CD4-positive, alpha-beta T cell treated with Interleukin-10 for 1 hour (primary cell): ENCODE data around the gene RNF166.

Experiments
- DNase-seq: peaks from one replicate; pipeline ENCODE4 v3.0.0-alpha.2; 2020

Gene RNF166

GRCh38 chr16:88705076-88705684, 1.0 kb downstream of the RNF166 start:
- peak; percentile 38 for DNase-seq

GRCh38 chr16:88703486-88704309, 2.5 kb downstream of the RNF166 start:
- peak; percentile 77 for DNase-seq

DNA sequence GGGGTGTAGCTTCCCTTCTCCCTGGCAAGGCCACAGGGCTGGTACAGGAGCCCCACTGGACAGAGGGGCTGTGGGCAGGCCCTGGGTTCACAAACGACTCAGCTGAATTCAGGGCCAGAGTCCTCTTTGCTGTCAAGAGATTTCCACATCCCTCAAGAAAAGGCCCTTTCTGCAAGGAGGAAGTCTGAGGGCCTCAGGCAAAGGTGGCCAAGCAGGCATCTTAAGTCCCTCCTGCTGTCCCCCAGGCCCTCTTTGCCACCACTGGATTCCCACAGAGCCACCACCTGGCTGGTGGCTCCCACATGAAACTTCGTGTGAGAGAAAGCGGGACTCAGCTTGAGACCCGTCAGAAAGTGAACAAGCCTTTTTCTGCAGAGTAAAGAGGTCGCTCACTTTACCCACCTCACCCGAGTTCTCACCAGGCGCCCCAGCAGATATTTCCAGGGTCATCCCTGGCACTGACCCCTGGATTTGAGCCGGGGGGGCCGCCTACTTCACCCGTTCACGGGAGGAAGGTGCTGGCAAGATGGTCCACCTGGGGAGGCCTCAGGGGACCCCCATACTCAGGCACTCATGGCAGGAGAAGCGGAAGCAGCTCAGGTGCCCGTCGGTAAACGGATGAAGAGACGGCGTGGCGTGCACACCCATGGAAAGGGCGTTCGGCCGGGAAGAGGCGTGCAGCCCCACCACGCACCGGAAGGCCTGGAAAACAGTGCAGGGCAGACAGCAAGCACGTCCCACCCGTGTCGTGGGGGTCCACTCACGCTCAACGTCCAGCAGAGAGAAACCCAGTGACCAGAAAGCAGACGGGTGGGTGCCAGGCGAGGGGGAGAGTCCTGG, 3.6 kb downstream of the RNF166 start:
- no peak for DNase-seq

GRCh38 chr16:88701581-88702370, 4.4 kb downstream of the RNF166 start:
- peak; percentile 16 for DNase-seq

- peak; percentile 94 for DNase-seq
Observed at GRCh38 chr16:88700636-88701482, 5.3 kb downstream of the RNF166 start.

- DNase-seq = no peak
Observed at GRCh38 chr16:88700322-88700635, 5.9 kb downstream of the RNF166 start.

DNA sequence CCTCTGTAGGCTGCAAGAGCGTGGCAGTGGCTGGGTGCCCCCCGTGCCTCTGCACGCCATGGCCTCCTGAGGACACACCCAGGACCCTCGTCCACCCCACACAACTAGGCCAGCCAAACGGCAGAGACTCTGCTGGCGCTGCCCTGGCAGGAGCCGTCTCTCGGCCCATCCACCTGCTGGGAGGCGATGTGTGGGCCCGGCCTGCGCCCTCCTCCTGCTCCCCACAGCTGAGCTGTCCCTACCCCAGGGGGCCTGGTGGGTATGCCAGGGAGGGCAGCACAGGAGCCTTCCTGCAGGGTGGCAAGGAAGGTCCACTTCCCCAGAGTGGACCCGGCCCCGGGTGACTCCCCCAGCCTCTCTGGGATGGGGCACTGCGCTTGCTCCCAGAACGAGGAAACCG, 7.0 kb downstream of the RNF166 start:
- no peak for DNase-seq

DNA sequence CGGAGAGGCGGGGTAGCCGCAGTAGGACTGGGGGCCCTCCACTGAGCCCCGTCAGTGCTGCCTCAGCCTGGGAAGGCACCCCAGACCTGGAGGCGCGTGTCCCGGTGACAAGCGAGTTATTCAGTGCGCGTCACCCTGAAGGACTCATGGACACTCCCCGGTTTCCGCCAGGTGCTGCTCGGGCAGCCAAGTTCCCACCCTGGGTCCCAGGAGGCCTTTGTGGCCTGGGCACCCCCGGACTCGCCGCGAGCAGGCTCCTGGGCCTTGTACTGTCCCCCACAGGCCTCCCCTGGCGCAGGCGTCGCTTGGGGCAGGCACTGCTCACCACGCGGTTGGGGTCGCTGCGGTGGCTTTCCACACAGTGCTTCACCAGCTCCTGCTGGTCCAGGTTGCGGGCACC, 7.6 kb downstream of the RNF166 start:
- no peak for DNase-seq

- DNase-seq = peak; percentile 33
Observed at GRCh38 chr16:88697831-88698615, 8.2 kb downstream of the RNF166 start.

GRCh38 chr16:88697116-88697830, 8.9 kb downstream of the RNF166 start:
- no peak for DNase-seq

DNA sequence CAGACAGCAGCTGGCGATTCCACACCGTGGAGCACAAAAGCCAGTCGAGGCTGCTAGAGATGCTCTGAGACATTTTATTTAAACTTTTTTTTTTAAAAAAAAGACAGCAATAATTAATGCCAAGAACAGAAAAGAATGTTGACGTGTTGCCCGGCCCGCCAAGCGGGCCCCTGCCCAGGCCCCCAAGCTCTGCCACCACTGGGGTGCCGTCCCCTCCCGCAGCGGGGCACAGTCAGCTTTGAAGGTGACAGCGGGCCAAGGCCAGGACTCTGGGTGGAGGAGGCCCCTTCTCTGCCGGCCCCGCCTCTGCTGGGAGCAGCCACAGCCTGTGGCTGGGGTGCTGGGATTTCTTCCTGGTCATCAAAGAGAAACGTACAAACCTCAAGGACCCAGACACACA, 9.8 kb downstream of the RNF166 start:
- no peak for DNase-seq

DNA sequence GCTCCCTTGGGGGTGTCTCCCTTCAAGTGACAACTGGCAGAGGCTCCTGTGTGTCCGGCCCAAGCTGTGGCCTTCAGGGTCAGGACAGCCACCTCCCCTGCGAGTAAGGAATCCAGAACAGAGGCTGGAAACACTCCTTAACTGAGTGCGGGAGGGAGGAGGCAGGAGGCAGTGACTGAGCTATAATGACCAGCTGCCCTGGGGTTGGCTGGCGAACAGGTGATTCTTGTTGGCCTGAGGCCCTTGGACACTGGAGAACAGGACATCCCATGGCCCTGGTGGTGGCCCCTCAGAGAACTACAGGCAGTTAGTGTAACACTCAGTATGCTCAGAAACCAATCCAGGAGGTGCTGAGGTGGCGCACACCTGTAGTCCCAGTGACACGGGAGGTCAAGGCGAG, 10.5 kb downstream of the RNF166 start:
- DNase-seq = no peak

DNA sequence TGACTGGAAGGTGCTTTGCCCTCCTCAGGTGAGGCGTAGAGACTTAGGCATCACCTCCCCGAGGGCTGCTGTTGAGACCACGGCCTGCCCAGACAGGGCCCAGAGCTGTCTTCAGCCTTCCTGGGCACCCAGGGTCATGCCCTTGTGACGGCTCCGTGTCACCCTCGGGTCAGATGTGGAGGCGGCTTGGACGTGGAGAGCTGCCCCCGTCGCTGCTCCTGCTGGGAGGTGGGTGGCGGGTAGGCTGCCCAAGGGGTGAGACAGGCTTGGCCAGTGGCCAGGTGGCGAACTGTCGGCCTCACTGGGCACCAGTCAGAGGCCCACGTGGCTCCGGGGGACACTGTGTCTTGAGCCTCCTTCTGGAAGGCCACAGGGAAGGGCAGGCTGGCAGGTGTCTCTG, 11.0 kb downstream of the RNF166 start:
- no peak for DNase-seq

GRCh38 chr16:88694221-88695087, 11.8 kb downstream of the RNF166 start:
- DNase-seq = no peak

- no peak for DNase-seq
Observed at GRCh38 chr16:88693420-88694177, 12.6 kb downstream of the RNF166 start.

GRCh38 chr16:88692861-88693260, 13.3 kb downstream of the RNF166 start:
- no peak for DNase-seq

GRCh38 chr16:88691924-88692560, 14.2 kb downstream of the RNF166 start:
- peak; percentile 46 for DNase-seq
